ENCODE measurements around the gene FASTKD2.
A peak's percentile ranks its signal among the peaks of the same experiment; 100 is the strongest.

The FASTKD2 gene

DNA sequence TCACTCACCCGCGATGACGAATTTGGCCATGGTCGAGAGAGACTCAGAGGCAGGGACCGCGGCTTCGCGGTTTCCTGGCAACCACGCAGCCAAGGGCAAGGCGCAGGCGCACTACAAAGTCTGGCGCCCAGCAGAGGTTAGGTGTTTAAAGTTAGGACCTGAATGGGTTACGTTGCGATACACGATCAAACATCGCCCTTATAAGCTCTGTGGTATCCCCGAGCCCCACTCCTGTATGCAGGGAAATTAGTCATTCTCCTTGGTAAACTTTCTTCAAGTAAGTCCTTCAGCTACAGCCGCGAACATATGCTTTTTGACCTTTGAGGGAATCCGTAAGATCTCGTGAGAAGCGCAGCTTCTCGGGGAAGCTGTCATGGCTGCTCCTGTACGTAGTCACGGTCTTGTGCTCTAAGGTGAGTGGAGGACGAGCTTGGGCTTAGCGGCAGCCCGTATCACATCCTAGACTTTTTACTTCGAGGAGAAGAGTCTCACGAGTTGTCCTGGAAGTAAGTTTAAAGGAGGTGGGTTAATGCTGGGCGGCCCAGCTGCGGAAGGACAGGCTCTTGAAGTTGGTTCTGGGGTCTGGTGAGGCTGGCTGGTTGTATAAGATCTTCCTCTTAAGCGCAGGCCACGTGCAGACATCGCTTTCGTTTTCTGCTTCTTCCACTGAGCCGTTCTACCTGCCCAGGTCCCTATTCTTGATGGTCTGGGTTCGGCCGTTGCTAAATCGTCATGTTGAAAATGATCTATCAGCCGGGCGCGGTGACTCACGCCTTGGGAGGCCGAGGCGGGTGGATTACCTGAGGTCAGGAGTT is at the start of gene FASTKD2, which contains the start of gene MDH1B:
Gene FASTKD2 (plus strand): TSS at position 365 of the 815 bp plus-strand sequence. CDS start 1,088 bp downstream, outside the sequence.
Gene MDH1B (minus strand): TSS at position 87 of the 815 bp plus-strand sequence. CDS start 57 bp downstream, at position 30.
- peak; percentile 94 for DNase-seq

GRCh38 chr2:206716623-206717022 is 48.8 kb upstream of the FASTKD2 start:
- no peak for DNase-seq

DNA sequence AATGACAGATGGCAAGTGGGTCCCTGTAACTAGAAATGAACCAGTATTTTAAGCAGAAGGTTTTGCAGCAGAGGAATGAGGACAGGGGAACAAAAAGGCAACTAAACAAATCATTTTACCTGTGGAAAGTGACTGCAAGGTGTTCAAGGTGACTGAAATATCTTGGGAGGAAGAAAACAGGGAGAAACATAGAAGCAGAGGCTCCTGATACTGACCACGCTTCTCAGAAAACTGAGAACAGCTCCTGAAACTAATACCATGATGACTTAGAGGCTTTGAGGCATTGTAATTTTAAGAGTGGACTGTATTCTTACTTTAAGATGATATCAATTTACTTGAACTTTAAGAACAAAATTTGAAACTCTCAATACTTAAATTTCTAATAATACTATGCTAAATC is 47.1 kb upstream of the FASTKD2 start, which contains the start of gene DYTN:
Gene DYTN (minus strand): TSS at position 101 of the 400 bp plus-strand sequence. CDS start 117 bp downstream, outside the sequence.
- no peak for DNase-seq

GRCh38 chr2:206721256-206721920 is 44.0 kb upstream of the FASTKD2 start:
- DNase-seq = no peak

DNA sequence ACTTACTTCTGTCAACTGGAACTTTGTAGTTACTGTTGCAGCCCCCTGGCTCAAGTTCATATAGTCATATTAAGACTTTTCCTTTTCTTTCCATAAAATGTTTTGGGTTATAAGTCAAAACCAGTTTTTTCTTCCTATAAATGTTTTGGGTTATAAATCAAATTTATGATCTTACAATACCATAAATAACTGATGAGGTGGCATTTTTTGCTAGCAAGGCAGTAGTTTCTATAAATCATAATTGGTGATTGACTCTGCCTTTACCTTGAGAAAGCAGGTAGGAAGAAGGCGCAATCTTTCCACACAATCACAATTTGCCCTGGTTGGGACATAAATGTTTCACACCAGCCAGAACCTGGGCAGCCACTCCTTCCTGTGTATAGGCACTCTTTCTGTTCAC is 42.1 kb upstream of the FASTKD2 start:
- DNase-seq = no peak

DNA sequence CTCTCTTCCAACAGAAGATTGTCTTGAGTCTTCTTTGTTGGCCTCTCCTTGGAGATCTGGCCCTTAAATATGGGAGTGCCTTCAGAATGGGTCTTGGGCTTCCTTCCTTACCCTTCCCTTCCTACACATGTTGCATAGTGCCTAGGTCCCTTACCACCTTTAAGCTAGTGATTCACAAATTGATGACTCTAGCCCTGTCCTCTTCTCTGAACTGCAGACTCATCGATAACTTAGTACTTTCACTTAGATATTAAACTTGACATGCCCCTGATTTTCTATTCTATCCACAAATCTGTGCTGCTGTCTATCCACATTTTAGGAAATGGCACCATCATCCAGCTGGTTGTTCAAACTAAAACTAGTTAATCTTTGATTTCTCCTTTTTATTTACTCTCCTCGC is 38.1 kb upstream of the FASTKD2 start:
- no peak for DNase-seq

DNA sequence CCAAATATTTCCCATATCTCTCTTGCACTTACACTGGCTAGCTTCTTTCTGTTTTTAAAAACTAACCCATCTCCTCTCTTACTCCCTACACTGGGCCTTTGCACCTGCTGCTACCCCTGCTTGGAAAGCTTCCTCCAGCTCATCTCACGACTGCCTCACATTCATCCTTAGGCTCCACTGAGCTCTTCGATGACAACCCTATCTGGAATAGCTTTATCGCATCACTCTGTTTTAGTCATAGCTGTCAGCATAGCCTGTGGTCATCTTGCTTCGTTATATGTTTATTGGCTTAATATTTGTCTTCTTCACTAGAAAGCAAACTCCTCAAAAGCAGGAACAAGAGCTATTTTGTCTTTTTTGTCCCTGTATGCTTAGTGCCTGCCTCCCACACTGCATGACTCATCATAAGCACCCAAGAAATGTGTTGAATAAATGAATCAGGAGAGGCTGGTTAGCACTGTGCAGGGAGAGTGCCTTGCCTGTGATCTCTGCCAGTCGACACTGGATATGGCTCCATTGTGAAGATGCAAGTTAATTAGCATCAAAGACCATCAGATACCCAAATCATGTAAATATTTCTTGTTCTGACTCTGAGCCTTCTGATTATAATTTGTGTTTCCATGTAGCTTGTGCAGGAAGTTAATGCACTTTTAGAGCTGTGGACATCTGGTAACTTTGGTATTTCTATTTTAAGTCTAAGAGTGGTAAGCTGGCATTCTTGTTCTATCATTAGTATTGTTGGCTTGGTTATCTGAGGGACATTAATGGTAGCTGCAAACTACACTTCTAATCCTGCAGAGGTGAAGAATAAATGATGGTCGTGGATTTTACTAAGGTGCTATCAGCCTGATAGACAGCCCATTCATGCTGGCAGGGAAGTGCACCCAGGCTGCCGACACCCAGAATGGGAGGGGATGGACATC is 36.9 kb upstream of the FASTKD2 start:
- DNase-seq = no peak

DNA sequence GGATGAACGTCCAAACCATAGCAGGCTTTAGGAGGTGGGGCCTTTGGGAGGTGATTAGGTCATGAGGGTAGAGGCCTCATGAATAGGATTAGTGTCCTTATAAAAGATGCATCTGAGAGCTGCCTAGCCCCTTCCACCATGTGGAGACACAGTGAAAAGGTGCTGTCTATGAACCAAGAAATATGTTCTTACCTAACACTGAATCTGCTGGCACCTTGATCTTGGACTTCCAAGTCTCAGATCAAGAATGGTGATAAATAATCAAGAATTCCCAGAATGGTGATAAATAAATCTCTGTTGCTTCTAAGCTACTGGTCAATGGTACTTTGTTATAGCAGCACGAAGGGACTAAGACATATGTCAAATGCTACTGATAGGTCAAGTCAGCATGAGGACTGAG is 32.1 kb upstream of the FASTKD2 start:
- no peak for DNase-seq

DNA sequence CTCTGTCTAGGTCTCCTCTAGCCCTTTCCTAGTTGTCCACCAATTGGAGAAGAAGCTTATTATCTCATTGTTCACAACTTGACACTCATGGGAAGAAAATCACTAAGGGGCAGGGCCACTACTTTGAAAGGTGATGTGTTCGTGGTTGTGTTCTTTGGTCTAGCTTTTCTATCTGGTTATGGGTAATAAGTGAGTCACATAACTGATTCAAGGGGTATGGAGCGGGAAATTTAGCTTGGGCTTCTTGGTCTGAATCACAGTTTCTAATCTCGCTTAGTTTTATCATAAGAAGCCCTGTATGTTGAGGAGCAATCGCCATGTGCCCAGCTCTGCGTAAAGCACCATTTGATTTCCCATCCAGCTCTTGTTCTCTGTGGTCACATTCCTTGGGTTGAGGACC is 28.5 kb upstream of the FASTKD2 start:
- no peak for DNase-seq

DNA sequence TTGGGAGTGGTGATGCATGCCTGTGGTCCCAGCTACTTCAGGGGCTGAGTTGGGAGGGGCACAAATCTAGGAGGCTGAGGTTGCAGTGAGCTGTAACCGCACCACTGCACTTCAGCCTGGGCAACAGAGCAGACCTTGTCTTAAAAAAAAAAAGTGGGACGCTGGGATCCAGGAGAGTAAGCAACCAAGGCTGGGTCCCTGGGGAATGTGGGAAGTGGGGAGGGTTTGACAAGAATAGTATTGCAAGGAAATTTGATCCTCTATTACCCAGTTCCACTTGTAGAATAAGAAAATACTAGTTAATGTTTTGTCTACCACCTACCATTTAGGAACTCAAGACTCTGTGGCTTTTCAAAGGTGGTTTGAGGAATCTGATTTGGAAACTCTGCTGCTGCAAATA is 26.1 kb upstream of the FASTKD2 start:
- DNase-seq = no peak

DNA sequence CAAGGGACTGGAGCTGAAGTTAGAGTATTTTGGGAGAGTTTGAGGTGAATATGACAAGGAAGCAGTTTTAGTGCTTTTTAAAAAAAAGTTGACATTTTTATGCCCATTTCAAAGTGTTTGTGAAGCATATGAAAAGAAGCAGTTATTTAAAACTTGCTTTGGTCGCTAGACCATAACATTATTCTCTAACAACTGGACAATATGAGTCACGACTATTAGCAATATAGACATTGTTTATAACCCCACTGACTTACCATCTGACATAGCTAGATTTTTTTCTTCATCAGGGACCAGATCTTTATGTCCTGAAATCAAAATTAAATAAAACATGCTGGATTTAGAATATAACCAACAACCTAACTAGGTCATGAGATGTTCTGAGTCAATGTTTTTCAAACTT is 24.6 kb upstream of the FASTKD2 start:
- no peak for DNase-seq

GRCh38 chr2:206756816-206757215 is 8.6 kb upstream of the FASTKD2 start:
- no peak for DNase-seq

GRCh38 chr2:206764673-206765241 is 649 bp upstream of the FASTKD2 start:
- no peak for DNase-seq

GRCh38 chr2:206766057-206766930 is 888 bp downstream of the FASTKD2 start:
- no peak for DNase-seq

DNA sequence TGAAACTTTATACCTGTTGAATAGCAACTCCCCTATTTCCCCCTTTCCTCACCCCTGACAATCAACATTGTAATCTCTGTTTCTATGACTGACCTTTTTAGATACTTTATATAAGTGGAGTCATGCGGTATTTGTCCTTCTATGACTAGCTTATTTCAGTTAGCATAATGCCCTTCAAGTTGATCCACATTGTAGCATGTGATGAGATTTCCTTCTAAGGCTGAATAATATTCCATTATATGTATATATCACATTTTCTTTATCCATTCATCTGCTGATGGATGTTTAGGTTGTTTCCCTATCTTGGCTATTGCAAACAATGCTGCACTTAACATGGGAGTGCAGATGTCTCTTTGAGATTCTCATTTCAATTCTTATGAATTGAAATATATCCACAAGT is 9.5 kb downstream of the FASTKD2 start:
- DNase-seq = no peak

GRCh38 chr2:206776432-206776831 is 11.0 kb downstream of the FASTKD2 start:
- no peak for DNase-seq

DNA sequence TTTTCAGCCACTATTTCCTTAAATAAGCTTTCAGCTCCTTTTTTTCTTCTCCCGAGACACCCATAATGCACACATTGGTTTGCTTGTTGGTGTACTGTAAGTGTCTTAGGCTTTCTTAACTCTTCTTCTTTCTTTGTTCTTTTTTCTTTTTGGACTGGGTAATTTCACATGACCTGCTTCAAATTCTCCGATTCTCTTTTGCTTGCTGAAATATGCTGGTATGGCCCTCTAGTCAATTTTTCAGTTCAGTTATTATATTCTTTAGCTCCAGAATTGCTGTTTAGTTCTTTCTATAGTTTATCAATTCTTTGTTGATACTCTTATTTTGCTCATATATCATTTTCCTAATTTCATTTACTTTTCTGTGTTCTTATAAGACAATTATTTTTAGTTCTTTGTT is 15.3 kb downstream of the FASTKD2 start:
- DNase-seq = no peak

DNA sequence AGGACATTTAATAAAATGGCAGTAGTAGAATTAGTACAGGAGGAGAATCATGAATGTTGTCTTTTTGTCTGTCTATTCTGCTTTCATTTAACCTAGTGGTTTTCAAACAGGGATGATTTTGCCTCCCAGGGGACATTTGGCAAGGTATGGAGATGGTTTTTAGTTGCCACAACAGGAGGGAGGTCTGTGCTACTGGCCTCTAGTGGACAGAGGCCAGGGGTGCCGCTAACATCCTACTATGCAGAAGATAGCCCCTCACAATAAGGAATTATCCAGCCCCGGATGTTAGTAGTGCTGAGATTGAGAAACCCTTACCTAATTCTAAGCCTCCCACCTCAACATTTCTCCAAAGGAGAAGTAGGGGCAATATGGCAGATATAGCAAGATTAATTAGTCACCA is 18.3 kb downstream of the FASTKD2 start:
- no peak for DNase-seq

GRCh38 chr2:206784559-206785353 is 19.4 kb downstream of the FASTKD2 start:
- DNase-seq = no peak

- DNase-seq = no peak
These were observed 25.0 kb downstream of the FASTKD2 start for GRCh38 chr2:206790311-206790935.
